Transverse colon (tissue), 4 donors: Measurements from ENCODE around the gene PRPF6. TPM values are rescaled to one million over a fixed set of nuclear protein-coding genes. Genes with fewer than 3 reads are reported as not detected.

Source experiments
- DNase-seq: peaks from one replicate; pipeline ENCODE4 v3.0.0-alpha.2; 2019
- H3K27ac ChIP-seq, 4 donors: fragments of 200-600 bp; sonication (generic); 2 replicates each; pipeline ENCODE4 v1.5.1; 2016 to 2018; ENCODE audit warnings: inconsistent platforms in 4 of 4
- H3K27me3 ChIP-seq: fragments of 200-600 bp; sonication (generic); 2 replicates; pipeline ENCODE4 v1.5.1; 2017; ENCODE audit warnings: inconsistent platforms
- H3K36me3 ChIP-seq, 4 donors: fragments of 200-600 bp; sonication (generic); 2 replicates each; pipeline ENCODE4 v1.5.1; 2017 to 2019; ENCODE audit warnings: inconsistent platforms in 4 of 4
- H3K4me1 ChIP-seq, 4 donors: fragments of 200-600 bp; sonication (generic); 2 replicates each; pipeline ENCODE4 v1.5.1; 2017 to 2020; ENCODE audit warnings: inconsistent platforms in 4 of 4
- H3K4me3 ChIP-seq, 4 donors: fragments of 200-600 bp; sonication (generic); 1 replicate in 1 of 4; 2 replicates in 3 of 4; pipeline versions ENCODE4 v1.5.1 to v1.6.1; 2017 to 2019; ENCODE audit warnings: inconsistent platforms in 4 of 4
- H3K9me3 ChIP-seq, 2 donors: fragments of 200-600 bp; sonication (generic); 2 replicates each; pipeline ENCODE4 v1.5.1; 2017 to 2019; ENCODE audit warnings: inconsistent platforms in 2 of 2
- CTCF ChIP-seq, 5 experiments: fragments of 200-600 bp in 3 of 5; fragments of 450-650 bp in 2 of 5; sonication (generic) in 3 of 5; IDR thresholded peaks; 1 replicate in 2 of 5; 2 replicates in 3 of 5; pipeline ENCODE4 v1.5.1; 2016 to 2017; ENCODE audit warnings: antibody characterized with exemption in 5 of 5, inconsistent platforms in 3 of 5, mild to moderate bottlenecking in 2 of 5, moderate library complexity in 1 of 5
- EP300 ChIP-seq: sonication (generic); formaldehyde crosslinking; IDR thresholded peaks from one replicate; pipeline ENCODE4 v1.6.1; 2017; ENCODE audit warnings: antibody characterized with exemption, low read depth
- POLR2A ChIP-seq: fragments of 450-650 bp; IDR thresholded peaks from one replicate; pipeline ENCODE4 v1.6.1; 2016; ENCODE audit warnings: antibody characterized with exemption, mild to moderate bottlenecking, moderate library complexity
- POLR2AphosphoS5 ChIP-seq, 3 donors: sonication (generic); formaldehyde crosslinking; IDR thresholded peaks; one replicate each; pipeline ENCODE4 v1.6.1; 2016; ENCODE audit warnings: antibody characterized with exemption in 3 of 3
- WGBS, 2 donors: methylation state at CpG; one replicate each; pipeline ENCODE4 v1.1.5; 2018; ENCODE audit warnings: low coverage in 1 of 2; 5-methylcytosine and 5-hydroxymethylcytosine counted together
- in situ Hi-C, 4 donors: fragments of 200-750 bp; cut with MboI; loops; one replicate each; pipeline versions ENCODE4 v1.15.0 to v1.15.1; 2017; ENCODE audit warnings: low sequenced_read_pairs in 3 of 4, low pct_ligation_motif_present in 1 of 4, low pct_unique_long_range_greater_than_20kb in 1 of 4
- intact Hi-C: fragments of 100-400 bp; cut with DNase I; formaldehyde crosslinking; loops from one replicate; pipeline ENCODE4 v1.15.1; 2023; ENCODE audit warnings: low total_unique reads
- total RNA-seq, 4 donors: library from RNA; depleted of rRNA; stranded (reverse); fragments of >200 nt; gene quantifications; one replicate each; pipeline ENCODE4 v1.1.0, GENCODE V29; 2016

Gene PRPF6
- total RNA-seq, 4 donors from 2014 or later = 29.2 to 55.7 (median 51.8) TPM

- H3K27me3 ChIP-seq = peaks cover 39% of the 10 kb centered on the region
- no peak for DNase-seq
- no peak overlapping the region for H3K27ac ChIP-seq
- H3K4me3 ChIP-seq = no peak overlapping the region
- WGBS, 2 donors = 33 to 53% methylated on average over 1 to 12 of the region's 12 CpGs
- intact Hi-C loops = no loop called here
- no peaks in the 10 kb centered on the region for H3K9me3 ChIP-seq
- in situ Hi-C loops = no loop called here
- H3K36me3 ChIP-seq = no peaks in the 10 kb centered on the region
- TF ChIP-seq POLR2A (no peak), CTCF (IDR thresholded peaks at IDR 0.05) (no peak), POLR2AphosphoS5 (IDR thresholded peaks at IDR 0.05) (no peak), EP300 (no peak)
- peaks cover 4 to 16% (median 8%) of the 10 kb centered on the region in 4 donors for H3K4me1 ChIP-seq
These were observed 77.6 kb downstream of the PRPF6 start for GRCh38 chr20:64058536-64058935.

GRCh38 chr20:64062276-64062595, 81.3 kb downstream of the PRPF6 start:
- intact Hi-C loops = no loop called here
- H3K4me3 ChIP-seq = peak overlapping the region in 3 of 4 donors; percentile 60 to 73 (median 71)

GRCh38 chr20:64062596-64063388, 81.9 kb downstream of the PRPF6 start, which contains the start of gene TCEA2:
TSS of gene TCEA2 (plus strand) at chr20:64063198. CDS start at chr20:64063313, 115 bp downstream.
- Histone ChIP-seq H3K4me1 (peaks cover 13 to 27% (median 20%) of the 10 kb centered on the region in 4 donors), H3K36me3 (no peaks in the 10 kb centered on the region), H3K9me3 (no peaks in the 10 kb centered on the region), H3K27ac (peak within 1 kb of the TSS; percentile 76 to 88 (median 78)), H3K27me3 (peaks cover 4% of the 10 kb centered on the region), H3K4me3 (peak within 1 kb of the TSS; percentile 60 to 89 (median 72))
- 18% methylated on average over 41 of the region's 85 CpGs; no CpG with 5 or more reads in 1 of the 2 donors for WGBS, 2 donors
- peak; percentile 97 for DNase-seq
- TF ChIP-seq POLR2A = peak; percentile 73
- TF ChIP-seq EP300 = no peak
- TF ChIP-seq CTCF (IDR thresholded peaks at IDR 0.05) = no peak
- TF ChIP-seq POLR2AphosphoS5 (IDR thresholded peaks at IDR 0.05) = peak; percentile 57 to 79 (median 67)
- intact Hi-C loops = no loop called here
- in situ Hi-C loops = no loop called here

More at GRCh38 chr20:64062276-64062595, 81.3 kb downstream of the PRPF6 start:
- no peak for DNase-seq
- peaks cover 8% of the 10 kb centered on the region for H3K27me3 ChIP-seq
- peak overlapping the region; percentile 76 to 88 (median 78) for H3K27ac ChIP-seq
- 78% methylated on average over 4 of the region's 5 CpGs; no CpG with 5 or more reads in 1 of the 2 donors for WGBS, 2 donors
- no peaks in the 10 kb centered on the region for H3K9me3 ChIP-seq
- TF ChIP-seq CTCF (IDR thresholded peaks at IDR 0.05) (no peak), POLR2A (no peak), POLR2AphosphoS5 (IDR thresholded peaks at IDR 0.05) (no peak), EP300 (no peak)
- in situ Hi-C loops = no loop called here
- no peaks in the 10 kb centered on the region for H3K36me3 ChIP-seq
- peaks cover 13 to 31% (median 20%) of the 10 kb centered on the region in 4 donors for H3K4me1 ChIP-seq

DNA sequence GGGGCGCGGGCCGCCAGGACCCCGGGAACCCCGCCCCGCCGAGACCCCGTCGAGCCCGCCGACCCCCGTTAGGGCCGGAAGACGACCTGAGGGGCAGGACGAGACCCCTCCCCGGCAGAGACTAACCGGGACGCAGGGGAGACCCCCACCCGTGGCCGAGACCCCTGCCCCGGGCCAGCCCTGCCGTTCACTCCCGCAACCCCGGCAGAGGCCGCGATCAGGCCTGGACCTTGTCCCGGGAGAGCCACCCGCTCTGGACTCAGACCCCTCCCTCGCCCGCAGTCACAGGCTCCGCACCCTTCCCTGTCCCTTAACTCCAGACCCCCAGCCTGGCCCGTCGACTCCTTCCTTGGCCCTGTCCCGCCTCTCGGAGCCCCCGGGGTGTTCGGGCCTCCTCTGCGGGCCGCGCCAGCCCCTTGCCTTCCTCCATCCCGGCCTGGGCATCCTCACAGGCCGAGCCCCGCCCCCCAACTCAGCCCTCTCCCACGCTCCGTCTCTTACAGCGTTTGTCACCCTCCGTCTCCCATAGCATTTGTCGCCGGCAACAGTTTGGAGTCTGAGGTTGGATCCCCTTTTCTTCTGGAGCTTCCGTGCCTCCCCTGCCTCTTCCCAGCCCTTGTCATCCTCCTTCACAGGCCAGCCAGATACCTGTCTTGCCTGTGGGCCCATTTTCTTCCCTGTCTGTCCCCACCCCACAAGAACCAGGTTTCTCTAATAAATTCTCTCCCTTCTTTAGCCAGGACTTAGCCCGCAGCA, 82.6 kb downstream of the PRPF6 start:
- peaks cover 13 to 26% (median 20%) of the 10 kb centered on the region in 4 donors for H3K4me1 ChIP-seq
- WGBS, 2 donors = 6 to 29% methylated on average over 6 to 46 of the region's 51 CpGs
- intact Hi-C loops (no loop called here), in situ Hi-C loops (no loop called here)
- H3K27ac ChIP-seq = peak overlapping the region; percentile 76 to 88 (median 78)
- H3K27me3 ChIP-seq = peaks cover 4% of the 10 kb centered on the region
- DNase-seq = peak; percentile 30
- TF ChIP-seq POLR2AphosphoS5 (IDR thresholded peaks at IDR 0.05) = no peak
- TF ChIP-seq EP300 = no peak
- no peak for TF ChIP-seq POLR2A
- no peak for TF ChIP-seq CTCF (IDR thresholded peaks at IDR 0.05)
- peak overlapping the region; percentile 60 to 89 (median 72) for H3K4me3 ChIP-seq
- no peaks in the 10 kb centered on the region for H3K36me3 ChIP-seq
- H3K9me3 ChIP-seq = no peaks in the 10 kb centered on the region
